HG03103 (cell line): ENCODE results near the gene DUSP1.

Experiments used
- ATAC-seq: cut with Tn5 transposase; IDR thresholded peaks from one replicate; pipeline ENCODE4 v1.9.1; 2021; ENCODE audit warnings: low read depth; ENCODE audit not compliant: unreplicated experiment

DUSP1 gene

GRCh38 chr5:172745838-172746237 lies 25.2 kb downstream of the DUSP1 start:
- ATAC-seq = no peak

GRCh38 chr5:172745406-172745805 lies 25.6 kb downstream of the DUSP1 start:
- no peak for ATAC-seq

- ATAC-seq = no peak
Measured at GRCh38 chr5:172744123-172745104, 26.6 kb downstream of the DUSP1 start.

GRCh38 chr5:172743112-172743959 lies 27.7 kb downstream of the DUSP1 start:
- no peak for ATAC-seq

GRCh38 chr5:172741206-172741582 lies 29.8 kb downstream of the DUSP1 start:
- ATAC-seq = no peak

GRCh38 chr5:172740428-172741205 lies 30.4 kb downstream of the DUSP1 start:
- no peak for ATAC-seq

- ATAC-seq = no peak
Measured at GRCh38 chr5:172739375-172739774, 31.6 kb downstream of the DUSP1 start.

GRCh38 chr5:172736508-172737135 lies 34.4 kb downstream of the DUSP1 start:
- ATAC-seq = no peak

- ATAC-seq = no peak
Measured at GRCh38 chr5:172735141-172735831, 35.7 kb downstream of the DUSP1 start.

- no peak for ATAC-seq
Measured at GRCh38 chr5:172733974-172734346, 37.0 kb downstream of the DUSP1 start.

GRCh38 chr5:172733131-172733973 lies 37.6 kb downstream of the DUSP1 start:
- ATAC-seq = no peak

GRCh38 chr5:172732201-172732865 lies 38.7 kb downstream of the DUSP1 start:
- ATAC-seq = no peak

GRCh38 chr5:172731680-172732074 lies 39.3 kb downstream of the DUSP1 start:
- no peak for ATAC-seq

- no peak for ATAC-seq
Measured at GRCh38 chr5:172730981-172731679, 39.9 kb downstream of the DUSP1 start.

- ATAC-seq = no peak
Measured at GRCh38 chr5:172730222-172730621, 40.8 kb downstream of the DUSP1 start.

- ATAC-seq = no peak
Measured at GRCh38 chr5:172729588-172729987, 41.4 kb downstream of the DUSP1 start.

GRCh38 chr5:172728481-172729241 lies 42.3 kb downstream of the DUSP1 start:
- ATAC-seq = no peak
